Measurements from ENCODE around the gene MFN1. TPM values are rescaled to one million over a fixed set of nuclear protein-coding genes. Genes with fewer than 3 reads are reported as not detected.

MFN1 gene
- total and polyA plus RNA-seq, 2 of the 13 experiments (the other 11 are each of a cell fraction or from before 2014, with no cell fraction given): 25.2 to 37.5 TPM

- 0 out of 2 replicates have a peak, but pooled peaks have one; percentile 25 for TF ChIP-seq ZNF629 (CRISPR knock-in tag; conservative IDR thresholded peaks at IDR 0.05)
- TF ChIP-seq RAD51 (IDR thresholded peaks at IDR 0.05; ENCODE audit: borderline replicate concordance): no peak
- TF ChIP-seq ZNF282 (IDR thresholded peaks at IDR 0.05; ENCODE audit: partially characterized antibody): no peak
- no peak for TF ChIP-seq MAF1 (CRISPR knock-in tag; IDR thresholded peaks at IDR 0.05; ENCODE audit: borderline replicate concordance)
- TF ChIP-seq ZNF136 (CRISPR knock-in tag; IDR thresholded peaks at IDR 0.05; ENCODE audit: low read depth): no peak
- no peak for TF ChIP-seq FIP1L1 (IDR thresholded peaks at IDR 0.05; ENCODE audit: borderline replicate concordance, insufficient read depth, low read depth, low read length)
- TF ChIP-seq ZBTB25 (CRISPR knock-in tag; IDR thresholded peaks at IDR 0.05): no peak; the same call in 1 of the 2 replicates
- no peak for TF ChIP-seq SMAD9 (CRISPR knock-in tag; IDR thresholded peaks at IDR 0.05)
- TF ChIP-seq ZFYVE20 (CRISPR knock-in tag; IDR thresholded peaks at IDR 0.05; ENCODE audit: borderline replicate concordance, low read depth): peak; percentile 81; the same call in 1 of the 2 replicates
- no peak; the same call in 1 of the 2 replicates for TF ChIP-seq ZBTB21 (CRISPR knock-in tag; IDR thresholded peaks at IDR 0.05)
- no peak for TF ChIP-seq GATA4 (IDR thresholded peaks at IDR 0.05; ENCODE audit: borderline replicate concordance, low read depth)
- TF ChIP-seq ZNF138 (CRISPR knock-in tag; IDR thresholded peaks at IDR 0.05; ENCODE audit: low read depth): no peak
- TF ChIP-seq ZNF207 (IDR thresholded peaks at IDR 0.05; ENCODE audit: borderline replicate concordance): no peak
- TF ChIP-seq YEATS2 (CRISPR knock-in tag; IDR thresholded peaks at IDR 0.05; ENCODE audit: borderline replicate concordance): peak; percentile 30; the same call in 1 of the 2 replicates
- peak; percentile 91 for TF ChIP-seq PRMT3 (CRISPR knock-in tag; IDR thresholded peaks at IDR 0.05; ENCODE audit: borderline replicate concordance, low read depth)
- no peak for TF ChIP-seq ZNF549 (CRISPR knock-in tag; IDR thresholded peaks at IDR 0.05)
- TF ChIP-seq ZSCAN9 (CRISPR knock-in tag; IDR thresholded peaks at IDR 0.05; ENCODE audit: borderline replicate concordance): 0 out of 2 replicates have a peak, but pooled peaks have one; percentile 17
- TF ChIP-seq MIER3 (CRISPR knock-in tag; IDR thresholded peaks at IDR 0.05; ENCODE audit: borderline replicate concordance): 0 out of 2 replicates have a peak, but pooled peaks have one; percentile 42
- no peak for TF ChIP-seq ZNF367 (CRISPR knock-in tag; IDR thresholded peaks at IDR 0.05; ENCODE audit: borderline replicate concordance)
- TF ChIP-seq ZBTB20 (CRISPR knock-in tag; IDR thresholded peaks at IDR 0.05; ENCODE audit: borderline replicate concordance, low read depth): no peak
- TF ChIP-seq ZNF660 (CRISPR knock-in tag; IDR thresholded peaks at IDR 0.05; ENCODE audit: borderline replicate concordance, low read depth): no peak
- no peak; the same call in 1 of the 2 replicates for TF ChIP-seq BRD4 (CRISPR knock-in tag; IDR thresholded peaks at IDR 0.05)
- no peak for TF ChIP-seq ZNF512 (CRISPR knock-in tag; IDR thresholded peaks at IDR 0.05)
- TF ChIP-seq RXRB (CRISPR knock-in tag; IDR thresholded peaks at IDR 0.05; ENCODE audit: borderline replicate concordance): no peak
- no peak for TF ChIP-seq DNMT3B (CRISPR knock-in tag; conservative IDR thresholded peaks at IDR 0.05)
- no peak for TF ChIP-seq POLR2AphosphoS2 (IDR thresholded peaks at IDR 0.05; ENCODE audit: low read depth, low read length)
- peak; percentile 81 for TF ChIP-seq MTA1 (CRISPR knock-in tag; IDR thresholded peaks at IDR 0.05; ENCODE audit: borderline replicate concordance)
- peak; percentile 91 for TF ChIP-seq MAX (IDR thresholded peaks at IDR 0.05)
- TF ChIP-seq JUN (CRISPR knock-in tag; IDR thresholded peaks at IDR 0.05): 0 out of 2 replicates have a peak, but pooled peaks have one; percentile 55
Observed at GRCh38 chr3:179322286-179323196, 25.0 kb upstream of the MFN1 start, which contains the start of gene ZNF639 (continued).
